MM.1S (cell line): ENCODE measurements around the gene WIF1.

Experiments used
- CTCF ChIP-seq: fragments of 300-600 bp; sonication (generic); IDR thresholded peaks from 2 replicates; pipeline ENCODE4 v1.5.1; 2016; ENCODE audit warnings: antibody characterized with exemption, low read length, mixed read lengths
- EZH2 ChIP-seq: fragments of 300-600 bp; sonication (generic); optimal IDR thresholded peaks from 2 replicates; pipeline ENCODE3; 2017; ENCODE audit warnings: low read depth, mild to moderate bottlenecking, antibody characterized with exemption, low read length, mixed read lengths

GRCh38 chr12:65152012-65152411, 30.9 kb upstream of the WIF1 start:
- no peak for TF ChIP-seq CTCF
- TF ChIP-seq EZH2: no peak
